ENCODE measurements around the gene UBQLN2.
A peak's percentile ranks its signal among the peaks of the same experiment; 100 is the strongest.
"Not testable (repeated sequence)": the region's sequence is repeated elsewhere in the genome, so short reads cannot be mapped to it uniquely, and the experiment has no call there.

The UBQLN2 gene

GRCh38 chrX:56563231-56564161, at the start of gene UBQLN2:
Gene UBQLN2 (plus strand): TSS chrX:56563627. CDS start chrX:56563874, 247 bp downstream.
- H3K4me3 Mint-ChIP-seq, result peak within 1 kb of the TSS; percentile 94
- H3K27ac Mint-ChIP-seq, result peak within 1 kb of the TSS; percentile 99
- H3K36me3 Mint-ChIP-seq (ENCODE audit: low read depth), result peaks cover 12% of the 10 kb centered on the region
- H3K4me1 Mint-ChIP-seq (ENCODE audit: low read depth), result peaks cover 20% of the 10 kb centered on the region
- no peaks in the 10 kb centered on the region for H3K27me3 Mint-ChIP-seq
- no peaks in the 10 kb centered on the region for H3K9me3 Mint-ChIP-seq

- Mint-ChIP-seq H3K27me3 (no peaks in the 10 kb centered on the region), H3K4me1 (ENCODE audit: low read depth) (no peaks in the 10 kb centered on the region), H3K27ac (no peak overlapping the region), H3K9me3 (peaks cover 10% of the 10 kb centered on the region), H3K4me3 (no peak overlapping the region), H3K36me3 (ENCODE audit: low read depth) (no peaks in the 10 kb centered on the region)
Measured at GRCh38 chrX:56519642-56520041, 43.8 kb upstream of the UBQLN2 start.

- H3K27ac Mint-ChIP-seq; H3K36me3 Mint-ChIP-seq (ENCODE audit: low read depth); H3K27me3 Mint-ChIP-seq; H3K4me3 Mint-ChIP-seq; H3K4me1 Mint-ChIP-seq (ENCODE audit: low read depth); H3K9me3 Mint-ChIP-seq: not testable (repeated sequence)
Measured at GRCh38 chrX:56529482-56530007, 33.9 kb upstream of the UBQLN2 start.

GRCh38 chrX:56530011-56530410, 33.4 kb upstream of the UBQLN2 start:
- Mint-ChIP-seq H3K36me3 (ENCODE audit: low read depth) (peaks cover 5% of the 10 kb centered on the region), H3K4me3 (no peak overlapping the region), H3K27ac (no peak overlapping the region), H3K27me3 (no peaks in the 10 kb centered on the region), H3K9me3 (peaks cover 4% of the 10 kb centered on the region), H3K4me1 (ENCODE audit: low read depth) (no peaks in the 10 kb centered on the region)

GRCh38 chrX:56550667-56551066, 12.8 kb upstream of the UBQLN2 start:
- H3K4me1 Mint-ChIP-seq (ENCODE audit: low read depth), result no peaks in the 10 kb centered on the region

GRCh38 chrX:56554870-56555269, 8.6 kb upstream of the UBQLN2 start:
- no peak overlapping the region for H3K4me3 Mint-ChIP-seq
- H3K9me3 Mint-ChIP-seq, result no peaks in the 10 kb centered on the region
- no peak overlapping the region for H3K27ac Mint-ChIP-seq
- no peaks in the 10 kb centered on the region for H3K4me1 Mint-ChIP-seq (ENCODE audit: low read depth)
- H3K36me3 Mint-ChIP-seq (ENCODE audit: low read depth), result peaks cover under 1% of the 10 kb centered on the region
- H3K27me3 Mint-ChIP-seq, result no peaks in the 10 kb centered on the region

More at GRCh38 chrX:56550667-56551066, 12.8 kb upstream of the UBQLN2 start:
- peaks cover 4% of the 10 kb centered on the region for H3K36me3 Mint-ChIP-seq (ENCODE audit: low read depth)
- no peak overlapping the region for H3K4me3 Mint-ChIP-seq
- H3K27ac Mint-ChIP-seq, result no peak overlapping the region
- no peaks in the 10 kb centered on the region for H3K27me3 Mint-ChIP-seq
- peaks cover 8% of the 10 kb centered on the region for H3K9me3 Mint-ChIP-seq

GRCh38 chrX:56557376-56557929, 6.0 kb upstream of the UBQLN2 start:
- Mint-ChIP-seq H3K9me3 (no peaks in the 10 kb centered on the region), H3K27ac (no peak overlapping the region), H3K27me3 (no peaks in the 10 kb centered on the region), H3K4me3 (no peak overlapping the region), H3K36me3 (ENCODE audit: low read depth) (no peaks in the 10 kb centered on the region), H3K4me1 (ENCODE audit: low read depth) (no peaks in the 10 kb centered on the region)

GRCh38 chrX:56564164-56564885, 898 bp downstream of the UBQLN2 start:
- peaks cover 18% of the 10 kb centered on the region for H3K36me3 Mint-ChIP-seq (ENCODE audit: low read depth)
- peaks cover 28% of the 10 kb centered on the region for H3K4me1 Mint-ChIP-seq (ENCODE audit: low read depth)
- no peaks in the 10 kb centered on the region for H3K9me3 Mint-ChIP-seq
- H3K27ac Mint-ChIP-seq, result peak overlapping the region; percentile 99
- peak overlapping the region; percentile 94 for H3K4me3 Mint-ChIP-seq
- no peaks in the 10 kb centered on the region for H3K27me3 Mint-ChIP-seq

- Mint-ChIP-seq H3K36me3 (ENCODE audit: low read depth) (peaks cover 18% of the 10 kb centered on the region), H3K9me3 (no peaks in the 10 kb centered on the region), H3K4me1 (ENCODE audit: low read depth) (peaks cover 34% of the 10 kb centered on the region), H3K4me3 (peak overlapping the region; percentile 94), H3K27me3 (no peaks in the 10 kb centered on the region), H3K27ac (peak overlapping the region; percentile 99)
Measured at GRCh38 chrX:56564921-56565840, 1.8 kb downstream of the UBQLN2 start.

- peaks cover 46% of the 10 kb centered on the region for H3K4me1 Mint-ChIP-seq (ENCODE audit: low read depth)
- H3K9me3 Mint-ChIP-seq, result no peaks in the 10 kb centered on the region
- H3K27ac Mint-ChIP-seq, result peak overlapping the region; percentile 71
- no peaks in the 10 kb centered on the region for H3K27me3 Mint-ChIP-seq
- H3K36me3 Mint-ChIP-seq (ENCODE audit: low read depth), result peaks cover 36% of the 10 kb centered on the region
- no peak overlapping the region for H3K4me3 Mint-ChIP-seq
Measured at GRCh38 chrX:56569378-56570057, 6.1 kb downstream of the UBQLN2 start.

GRCh38 chrX:56572975-56573374, 9.5 kb downstream of the UBQLN2 start:
- no peak overlapping the region for H3K27ac Mint-ChIP-seq
- peaks cover 50% of the 10 kb centered on the region for H3K4me1 Mint-ChIP-seq (ENCODE audit: low read depth)
- peaks cover 40% of the 10 kb centered on the region for H3K36me3 Mint-ChIP-seq (ENCODE audit: low read depth)
- H3K27me3 Mint-ChIP-seq, result no peaks in the 10 kb centered on the region
- peaks cover 2% of the 10 kb centered on the region for H3K9me3 Mint-ChIP-seq
- no peak overlapping the region for H3K4me3 Mint-ChIP-seq

- Mint-ChIP-seq H3K9me3 (peaks cover 5% of the 10 kb centered on the region), H3K4me3 (no peak overlapping the region), H3K27me3 (no peaks in the 10 kb centered on the region), H3K36me3 (ENCODE audit: low read depth) (peaks cover 50% of the 10 kb centered on the region), H3K4me1 (ENCODE audit: low read depth) (peaks cover 50% of the 10 kb centered on the region), H3K27ac (no peak overlapping the region)
Measured at GRCh38 chrX:56574861-56575260, 11.4 kb downstream of the UBQLN2 start.

GRCh38 chrX:56576721-56577120, 13.3 kb downstream of the UBQLN2 start:
- Mint-ChIP-seq H3K27ac (no peak overlapping the region), H3K36me3 (ENCODE audit: low read depth) (peaks cover 59% of the 10 kb centered on the region), H3K4me3 (no peak overlapping the region), H3K27me3 (no peaks in the 10 kb centered on the region), H3K9me3 (peaks cover 14% of the 10 kb centered on the region), H3K4me1 (ENCODE audit: low read depth) (peaks cover 46% of the 10 kb centered on the region)
